GM23338 (cell line): Measurements from ENCODE around the gene OR13C2. TPM values are rescaled to one million over a fixed set of nuclear protein-coding genes. Genes with fewer than 3 reads are reported as not detected.

Experiments
- ATAC-seq: fragments of 200-7000 bp; cut with Tn5 transposase; 3 replicates; pipeline ENCODE4 v1.9.1; 2020
- DNase-seq: peaks from one replicate; pipeline ENCODE4 v3.0.0-alpha.2; 2015; ENCODE audit warnings: low spot score
- H2AFZ ChIP-seq: fragments of 200-600 bp; sonication (generic); 2 replicates; pipeline ENCODE4 v1.8.0; 2016; ENCODE audit warnings: antibody characterized with exemption, mild to moderate bottlenecking, moderate library complexity
- H3F3A ChIP-seq: fragments of 200-600 bp; sonication (generic); replicated peaks from 2 replicates; pipeline ENCODE4 v1.8.0; 2017; ENCODE audit warnings: antibody characterized with exemption, mixed run types, low read depth
- H3K27ac ChIP-seq: fragments of 200-600 bp; sonication (generic); 2 replicates; pipeline ENCODE4 v1.6.1; 2016; ENCODE audit warnings: low read depth
- H3K27me3 ChIP-seq: fragments of 200-600 bp; sonication (generic); 2 replicates; pipeline ENCODE4 v1.8.0; 2016; ENCODE audit warnings: mild to moderate bottlenecking, mixed run types, moderate library complexity; ENCODE audit not compliant: insufficient read depth
- H3K36me3 ChIP-seq: fragments of 200-600 bp; sonication (generic); 2 replicates; pipeline ENCODE4 v1.8.0; 2016; ENCODE audit warnings: mild to moderate bottlenecking; ENCODE audit not compliant: insufficient read depth
- H3K4me1 ChIP-seq: fragments of 200-600 bp; sonication (generic); 2 replicates; pipeline ENCODE4 v1.8.0; 2016; ENCODE audit warnings: mild to moderate bottlenecking, moderate library complexity; ENCODE audit not compliant: insufficient read depth
- H3K4me2 ChIP-seq: fragments of 200-600 bp; sonication (generic); 2 replicates; pipeline ENCODE4 v1.7.1; 2017; ENCODE audit warnings: mixed run types
- H3K4me3 ChIP-seq: fragments of 200-600 bp; sonication (generic); 2 replicates; pipeline ENCODE4 v1.6.1; 2016; ENCODE audit warnings: mixed run types
- H3K79me2 ChIP-seq: fragments of 200-600 bp; sonication (generic); replicated peaks from 2 replicates; pipeline ENCODE4 v1.8.0; 2017; ENCODE audit warnings: mild to moderate bottlenecking; ENCODE audit not compliant: insufficient read depth
- H3K9me2 ChIP-seq: fragments of 200-600 bp; sonication (generic); 2 replicates; pipeline ENCODE4 v1.8.0; 2017; ENCODE audit not compliant: insufficient read depth
- H4K20me1 ChIP-seq: fragments of 200-600 bp; sonication (generic); replicated peaks from 2 replicates; pipeline ENCODE4 v1.8.0; 2017; ENCODE audit warnings: mild to moderate bottlenecking; ENCODE audit not compliant: insufficient read depth
- H3K27ac Mint-ChIP-seq: 2 replicates; pipeline ENCODE4 v1.8.0; 2020; ENCODE audit warnings: inconsistent platforms, mild to moderate bottlenecking, moderate library complexity, mixed read lengths
- H3K27me3 Mint-ChIP-seq: 3 replicates; pipeline ENCODE4 v1.8.0; 2022; ENCODE audit warnings: low read depth, mild to moderate bottlenecking, moderate library complexity, mixed read lengths, inconsistent platforms; ENCODE audit not compliant: insufficient read depth, poor library complexity
- H3K36me3 Mint-ChIP-seq: 3 replicates; pipeline ENCODE4 v1.8.0; 2021; ENCODE audit warnings: low read depth, mild to moderate bottlenecking, inconsistent platforms, moderate library complexity, mixed read lengths
- H3K4me1 Mint-ChIP-seq: 3 replicates; pipeline ENCODE4 v1.8.0; 2020; ENCODE audit warnings: mild to moderate bottlenecking, inconsistent platforms, mixed read lengths
- H3K4me3 Mint-ChIP-seq: 3 replicates; pipeline ENCODE4 v1.8.0; 2021; ENCODE audit warnings: moderate library complexity, mild to moderate bottlenecking, inconsistent platforms, mixed read lengths
- H3K9me3 Mint-ChIP-seq: 3 replicates; pipeline ENCODE4 v1.8.0; 2020; ENCODE audit warnings: moderate library complexity, mild to moderate bottlenecking, inconsistent platforms, mixed read lengths
- CREB1 ChIP-seq: fragments of 250-450 bp; sonication (Bioruptor Pico); IDR thresholded peaks from 2 replicates; pipeline ENCODE4 v1.5.0; 2020; ENCODE audit warnings: low read depth, mild to moderate bottlenecking, moderate library complexity
- CTCF ChIP-seq, 2 experiments: fragments of 200-600 bp in 1 of 2; sonication (generic) in 1 of 2; conservative IDR thresholded peaks; 2 replicates each; pipeline versions ENCODE4 v1.5.1 to v1.6.1; 2016 to 2017; ENCODE audit warnings: antibody characterized with exemption in 2 of 2, low read depth in 2 of 2, mild to moderate bottlenecking in 2 of 2, moderate library complexity in 1 of 2
- ETS1 ChIP-seq: IDR thresholded peaks from 2 replicates; pipeline ENCODE4 v1.6.1; 2016; ENCODE audit warnings: antibody characterized with exemption
- EZH2 ChIP-seq: fragments of 200-600 bp; sonication (generic); IDR thresholded peaks from one replicate; pipeline ENCODE4 v1.8.0; 2017; ENCODE audit warnings: antibody characterized with exemption, mild to moderate bottlenecking, low read depth; ENCODE audit not compliant: unreplicated experiment
- EZH2phosphoT487 ChIP-seq: fragments of 200-600 bp; sonication (generic); IDR thresholded peaks from one replicate; pipeline ENCODE4 v1.8.1; 2018; ENCODE audit warnings: antibody characterized with exemption; ENCODE audit not compliant: unreplicated experiment
- JUNB ChIP-seq: IDR thresholded peaks from one replicate; pipeline ENCODE4 v1.6.1; 2016; ENCODE audit warnings: antibody characterized with exemption; ENCODE audit not compliant: unreplicated experiment
- NANOG ChIP-seq: IDR thresholded peaks from 2 replicates; pipeline ENCODE4 v1.6.1; 2016; ENCODE audit warnings: antibody characterized with exemption, borderline replicate concordance
- POLR2AphosphoS5 ChIP-seq: IDR thresholded peaks from 2 replicates; pipeline ENCODE4 v1.6.1; 2016; ENCODE audit warnings: antibody characterized with exemption, low read depth
- REST ChIP-seq: IDR thresholded peaks from one replicate; pipeline ENCODE4 v1.6.1; 2018; ENCODE audit warnings: antibody characterized with exemption; ENCODE audit not compliant: unreplicated experiment
- STAT1 ChIP-seq: IDR thresholded peaks from one replicate; pipeline ENCODE4 v1.6.1; 2016; ENCODE audit warnings: antibody characterized with exemption; ENCODE audit not compliant: unreplicated experiment
- ZNF114 ChIP-seq: fragments of 250-450 bp; sonication (Bioruptor Pico); IDR thresholded peaks from 2 replicates; pipeline ENCODE4 v1.5.0; 2020; ENCODE audit warnings: mild to moderate bottlenecking, moderate library complexity
- ZNF331 ChIP-seq: fragments of 250-450 bp; sonication (Bioruptor Pico); IDR thresholded peaks from 2 replicates; pipeline ENCODE4 v1.5.0; 2020; ENCODE audit warnings: low read depth, mild to moderate bottlenecking, moderate library complexity
- ZNF462 ChIP-seq: fragments of 250-450 bp; sonication (Bioruptor Pico); IDR thresholded peaks from 2 replicates; pipeline ENCODE4 v1.5.0; 2020; ENCODE audit warnings: mild to moderate bottlenecking, moderate library complexity
- polyA plus RNA-seq: library from polyadenylated mRNA; unstranded; fragments of >200 nt; fragmentation: Nextera tagmentation; extraction: Ambion mirVana; gene quantifications from 2 replicates; pipeline ENCODE4 v1.2.1, GENCODE V29; 2016
- total RNA-seq: library from RNA; depleted of rRNA; stranded (reverse); fragments of >200 nt; shearing (Covaris generic); gene quantifications from 2 replicates; pipeline ENCODE4 v1.2.3, GENCODE V29; 2014

The OR13C2 gene
- total and polyA plus RNA-seq, 2 experiments from 2014 or later: not detected

- no peak for TF ChIP-seq JUNB
- TF ChIP-seq STAT1: no peak
- no peak for TF ChIP-seq NANOG
Measured at GRCh38 chr9:104618104-104618503, 12.7 kb upstream of the OR13C2 start, which contains the start of gene OR13C9 (continued).

GRCh38 chr9:104617418-104617817, 12.0 kb upstream of the OR13C2 start:
- Histone ChIP-seq H3K27me3 (no peaks in the 10 kb centered on the region), H3K36me3 (no peaks in the 10 kb centered on the region), H3K27ac (no peak overlapping the region), H3K4me2 (no peak overlapping the region), H2AFZ (no peak overlapping the region), H3K79me2 (no peaks in the 10 kb centered on the region), H3F3A (no peaks in the 10 kb centered on the region), H3K9me2 (no peaks in the 10 kb centered on the region), H3K4me3 (no peak overlapping the region), H3K4me1 (no peaks in the 10 kb centered on the region), H4K20me1 (no peaks in the 10 kb centered on the region)
- H3K4me3 Mint-ChIP-seq: no peak overlapping the region
- no peaks in the 10 kb centered on the region for H3K27me3 Mint-ChIP-seq
- H3K4me1 Mint-ChIP-seq: no peaks in the 10 kb centered on the region
- TF ChIP-seq POLR2AphosphoS5 (no peak), REST (no peak), EZH2phosphoT487 (no peak), JUNB (no peak), EZH2 (no peak), CREB1 (no peak), STAT1 (no peak), ETS1 (no peak), ZNF462 (no peak), CTCF (conservative IDR thresholded peaks at IDR 0.05; ENCODE audit: low read depth in 2 of 2) (no peak), ZNF331 (CRISPR knock-in tag) (no peak), NANOG (no peak), ZNF114 (CRISPR knock-in tag) (no peak)
- H3K36me3 Mint-ChIP-seq: no peaks in the 10 kb centered on the region
- no peak for ATAC-seq
- DNase-seq: no peak
- H3K9me3 Mint-ChIP-seq: no peaks in the 10 kb centered on the region
- no peak overlapping the region for H3K27ac Mint-ChIP-seq
